ENCODE results near the gene CELSR1.

Gene CELSR1

DNA sequence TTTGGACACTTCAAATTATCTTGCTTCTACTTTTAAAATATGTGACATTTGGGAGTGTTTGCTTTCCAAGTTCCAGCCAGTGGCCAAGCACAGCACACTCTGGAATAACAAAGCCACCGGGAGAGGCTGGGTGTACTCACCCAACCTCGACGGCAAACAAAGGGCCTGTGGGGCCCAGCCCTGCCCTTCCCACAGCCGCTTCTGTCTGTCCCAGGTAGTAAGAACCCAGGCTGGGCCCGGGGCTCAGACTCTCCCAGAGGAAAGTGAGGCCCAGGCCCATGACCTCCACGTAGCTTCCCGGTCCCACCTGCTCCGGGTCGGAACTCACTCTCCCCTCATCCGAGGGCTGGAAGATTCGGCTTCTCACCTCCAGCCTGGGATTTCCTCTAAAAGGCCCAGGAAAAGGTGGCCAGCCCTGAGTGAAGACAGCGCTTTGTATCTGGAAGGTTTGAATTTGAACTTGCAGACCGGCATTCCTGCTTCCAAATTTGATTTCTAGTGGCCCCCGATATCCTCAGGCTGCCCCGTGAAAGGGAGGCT lies 93.5 kb downstream of the CELSR1 start:
- no peak overlapping the region for H3K27ac Mint-ChIP-seq
- H3K27me3 Mint-ChIP-seq = no peaks in the 10 kb centered on the region
- H3K4me1 Mint-ChIP-seq = no peaks in the 10 kb centered on the region
- no peak overlapping the region for H3K4me3 Mint-ChIP-seq
- H3K9me3 Mint-ChIP-seq = no peaks in the 10 kb centered on the region
- ATAC-seq = no peak
- H3K36me3 Mint-ChIP-seq (ENCODE audit: low read depth) = no peaks in the 10 kb centered on the region
- DNase-seq = no peak

DNA sequence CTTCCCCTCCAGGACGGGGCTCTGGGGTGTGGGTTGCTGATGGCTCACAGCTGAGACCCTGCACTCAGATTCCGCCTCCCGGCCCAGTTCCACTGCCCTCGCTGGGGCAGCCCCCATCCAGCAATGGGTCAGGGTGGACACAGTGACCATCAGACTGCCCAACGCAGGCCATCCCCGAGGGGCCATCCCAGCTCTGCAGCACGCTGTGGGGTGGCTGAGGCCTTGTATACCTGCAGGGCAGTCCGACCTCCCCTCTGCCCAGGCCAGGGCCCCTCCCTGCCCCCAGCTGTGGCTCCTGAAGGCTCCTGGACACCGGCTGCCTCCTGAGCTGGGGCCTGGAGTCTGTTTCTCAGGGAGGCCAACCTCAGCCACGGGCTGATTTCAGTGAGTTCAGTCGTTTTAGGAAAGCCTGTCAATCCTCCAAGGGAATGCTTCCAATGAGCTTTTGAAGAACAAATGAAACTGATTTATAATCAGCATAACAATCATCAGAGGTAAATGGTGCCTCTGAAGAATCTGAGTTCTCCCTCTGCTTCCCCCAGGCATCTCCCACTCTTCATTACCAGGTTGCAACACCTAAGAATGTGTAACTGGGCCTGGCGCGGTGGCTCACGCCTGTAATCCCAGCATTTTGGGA lies 95.1 kb downstream of the CELSR1 start:
- H3K4me1 Mint-ChIP-seq = no peaks in the 10 kb centered on the region
- H3K36me3 Mint-ChIP-seq (ENCODE audit: low read depth) = no peaks in the 10 kb centered on the region
- H3K9me3 Mint-ChIP-seq = no peaks in the 10 kb centered on the region
- no peak for DNase-seq
- no peak for ATAC-seq
- no peak overlapping the region for H3K4me3 Mint-ChIP-seq
- H3K27me3 Mint-ChIP-seq = no peaks in the 10 kb centered on the region
- H3K27ac Mint-ChIP-seq = no peak overlapping the region

DNA sequence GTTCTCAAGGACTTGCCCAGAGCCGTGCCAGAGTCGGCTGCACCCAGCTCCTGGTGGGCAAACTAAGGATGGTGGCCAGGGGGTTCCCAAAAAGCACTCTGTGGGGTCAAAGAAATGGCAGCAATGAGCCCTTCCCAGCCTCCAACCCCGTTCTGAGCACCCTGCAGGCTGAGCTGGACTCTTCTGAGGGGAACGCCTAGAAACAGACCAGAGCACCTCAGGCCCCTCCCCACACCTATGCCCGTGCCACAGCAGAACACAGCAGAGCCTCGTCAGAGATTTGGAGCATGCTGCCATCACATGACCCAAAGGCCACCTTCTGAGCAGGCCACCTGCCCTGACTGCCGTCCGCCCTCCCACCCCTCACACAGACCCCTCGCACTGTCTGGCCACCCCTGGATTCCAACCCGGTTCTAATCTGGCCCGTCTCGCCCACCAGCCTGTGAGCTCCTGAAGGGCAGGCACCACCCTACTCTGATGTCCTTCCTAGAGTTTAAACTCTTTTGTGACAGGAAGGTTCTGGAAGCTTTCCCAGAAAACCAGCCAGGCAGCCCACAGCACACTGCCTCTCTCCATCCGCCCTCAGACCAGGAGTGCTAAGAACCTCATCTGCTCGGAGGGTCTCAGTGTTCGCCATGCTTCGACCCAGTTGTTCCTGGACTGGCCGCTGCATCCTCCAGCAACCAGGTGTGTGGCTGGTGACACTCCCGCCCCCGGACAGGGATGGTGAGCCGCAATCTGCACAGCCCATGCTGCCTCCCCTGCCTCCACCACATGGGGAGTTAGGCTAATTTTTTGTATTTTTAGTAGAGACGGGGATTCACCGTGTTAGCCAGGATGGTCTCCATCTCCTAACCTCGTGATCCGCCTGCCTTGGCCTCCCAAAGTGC lies 97.6 kb downstream of the CELSR1 start:
- Mint-ChIP-seq H3K4me1 (no peaks in the 10 kb centered on the region), H3K27ac (no peak overlapping the region), H3K4me3 (no peak overlapping the region), H3K9me3 (no peaks in the 10 kb centered on the region), H3K36me3 (ENCODE audit: low read depth) (no peaks in the 10 kb centered on the region), H3K27me3 (no peaks in the 10 kb centered on the region)
- no peak for DNase-seq
- ATAC-seq = no peak

DNA sequence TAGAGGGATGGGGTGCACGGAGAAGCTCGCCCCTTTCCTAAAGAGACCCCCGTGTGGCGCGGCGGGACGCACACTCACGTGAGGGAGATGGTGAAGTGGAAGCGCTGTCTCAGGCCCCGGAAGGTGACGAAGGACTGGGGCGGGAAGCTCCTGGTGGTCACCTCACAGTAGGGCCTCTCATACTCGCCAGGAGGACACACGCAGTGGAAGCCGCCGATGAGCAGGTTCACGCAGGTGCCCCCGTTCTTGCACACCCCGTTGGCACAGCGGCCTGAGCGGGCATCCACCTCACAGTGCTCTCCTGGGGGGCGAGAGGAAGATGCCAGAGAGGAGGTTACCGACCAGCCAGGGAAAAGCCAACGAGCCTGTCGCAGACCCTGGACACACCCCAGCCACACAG lies 98.3 kb downstream of the CELSR1 start:
- Mint-ChIP-seq H3K4me3 (no peak overlapping the region), H3K36me3 (ENCODE audit: low read depth) (no peaks in the 10 kb centered on the region), H3K27ac (no peak overlapping the region), H3K27me3 (no peaks in the 10 kb centered on the region), H3K4me1 (no peaks in the 10 kb centered on the region), H3K9me3 (no peaks in the 10 kb centered on the region)
- DNase-seq (no peak), ATAC-seq (no peak)

DNA sequence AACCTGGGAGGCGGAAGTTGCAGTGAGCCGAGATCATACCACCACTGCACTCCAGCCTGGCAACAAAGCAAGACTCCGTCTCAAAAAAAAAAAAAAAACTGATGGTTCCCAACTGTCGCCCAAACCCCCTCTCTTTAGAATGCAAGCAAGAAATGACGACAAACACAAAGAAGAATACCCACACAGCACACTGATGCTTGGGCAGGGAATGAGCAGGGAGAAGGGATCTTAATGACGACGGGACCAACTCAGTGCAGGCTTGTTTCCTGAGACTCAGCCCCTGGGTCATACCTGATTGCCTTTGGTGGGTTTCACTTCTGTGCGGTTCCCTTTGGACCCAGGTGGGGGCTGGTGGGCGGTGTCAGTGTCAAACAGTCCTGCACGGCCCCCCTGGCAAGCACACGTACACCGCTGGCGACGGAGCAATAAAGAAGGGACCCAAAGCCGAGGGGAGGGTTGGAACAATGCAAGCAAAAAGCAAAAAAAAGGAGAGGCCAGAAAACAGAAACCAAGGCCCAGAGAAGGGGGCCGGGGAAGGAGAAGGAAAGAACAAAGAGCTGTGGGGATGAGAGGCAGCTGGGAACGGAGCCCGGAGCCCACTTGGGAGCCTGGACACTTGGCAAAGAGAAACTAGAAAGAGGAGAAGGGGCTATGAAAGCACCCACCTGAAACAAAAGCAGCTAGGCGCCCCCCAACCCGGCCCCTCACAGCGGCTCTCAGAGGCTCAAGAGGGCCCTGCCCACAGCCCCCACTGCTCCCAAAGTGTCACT lies 99.6 kb downstream of the CELSR1 start:
- H3K4me3 Mint-ChIP-seq = no peak overlapping the region
- no peaks in the 10 kb centered on the region for H3K27me3 Mint-ChIP-seq
- no peaks in the 10 kb centered on the region for H3K36me3 Mint-ChIP-seq (ENCODE audit: low read depth)
- peaks cover 3% of the 10 kb centered on the region for H3K4me1 Mint-ChIP-seq
- DNase-seq (no peak), ATAC-seq (no peak)
- H3K27ac Mint-ChIP-seq = no peak overlapping the region
- no peaks in the 10 kb centered on the region for H3K9me3 Mint-ChIP-seq

DNA sequence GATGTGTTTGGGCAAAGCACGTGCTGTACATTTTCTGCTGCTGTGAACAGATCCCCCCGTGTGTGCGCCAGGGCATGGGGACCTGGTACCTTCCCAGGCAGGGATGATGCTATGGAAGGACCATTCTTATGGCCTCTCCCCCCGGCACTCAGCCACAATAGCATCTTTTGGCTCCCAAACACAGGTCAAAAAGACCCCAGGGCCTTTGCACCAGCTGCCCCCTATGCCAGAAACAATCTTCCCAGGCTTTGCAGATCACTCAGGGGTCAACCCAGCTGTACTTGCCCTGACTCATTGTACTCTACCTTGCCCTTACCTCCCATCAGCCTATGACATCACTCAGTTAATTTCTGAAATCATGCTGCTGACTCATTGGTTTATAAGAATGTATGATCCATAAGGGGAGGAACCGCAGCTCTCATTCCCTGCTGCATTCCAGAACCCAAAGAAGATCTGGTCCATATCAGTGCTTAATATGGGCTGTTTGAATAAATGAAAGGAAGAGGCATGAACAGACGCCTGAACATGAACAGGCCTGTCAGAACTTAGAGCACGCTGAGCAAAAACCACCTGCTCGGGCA lies 100.7 kb downstream of the CELSR1 start:
- peaks cover 13% of the 10 kb centered on the region for H3K4me1 Mint-ChIP-seq
- no peak overlapping the region for H3K4me3 Mint-ChIP-seq
- ATAC-seq (no peak), DNase-seq (no peak)
- H3K27ac Mint-ChIP-seq = no peak overlapping the region
- H3K9me3 Mint-ChIP-seq = no peaks in the 10 kb centered on the region
- H3K36me3 Mint-ChIP-seq (ENCODE audit: low read depth) = no peaks in the 10 kb centered on the region
- H3K27me3 Mint-ChIP-seq = no peaks in the 10 kb centered on the region

DNA sequence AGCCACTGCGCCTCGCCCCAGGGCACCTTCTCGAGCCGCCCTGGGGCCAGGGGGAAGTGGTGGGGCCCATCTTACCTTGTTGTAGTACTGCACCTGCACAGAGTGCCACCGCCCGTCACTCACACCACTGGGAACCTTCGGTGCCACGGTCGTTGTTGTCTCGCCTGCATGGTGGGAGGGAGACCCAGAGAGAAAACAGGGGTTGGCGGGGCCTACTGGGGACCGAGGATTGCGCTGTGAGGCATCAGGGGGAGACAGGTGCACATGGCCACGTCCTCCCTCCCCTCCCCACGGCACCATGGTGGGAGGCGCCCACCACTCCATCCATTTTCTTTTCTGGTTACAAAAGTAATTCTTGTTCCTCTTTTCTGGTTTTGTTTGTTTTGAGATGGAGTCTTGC lies 104.1 kb downstream of the CELSR1 start:
- ATAC-seq (no peak), DNase-seq (no peak)
- Mint-ChIP-seq H3K27me3 (no peaks in the 10 kb centered on the region), H3K27ac (peak overlapping the region; percentile 60), H3K4me3 (peak overlapping the region; percentile 26), H3K9me3 (no peaks in the 10 kb centered on the region), H3K4me1 (peaks cover 14% of the 10 kb centered on the region), H3K36me3 (ENCODE audit: low read depth) (no peaks in the 10 kb centered on the region)

DNA sequence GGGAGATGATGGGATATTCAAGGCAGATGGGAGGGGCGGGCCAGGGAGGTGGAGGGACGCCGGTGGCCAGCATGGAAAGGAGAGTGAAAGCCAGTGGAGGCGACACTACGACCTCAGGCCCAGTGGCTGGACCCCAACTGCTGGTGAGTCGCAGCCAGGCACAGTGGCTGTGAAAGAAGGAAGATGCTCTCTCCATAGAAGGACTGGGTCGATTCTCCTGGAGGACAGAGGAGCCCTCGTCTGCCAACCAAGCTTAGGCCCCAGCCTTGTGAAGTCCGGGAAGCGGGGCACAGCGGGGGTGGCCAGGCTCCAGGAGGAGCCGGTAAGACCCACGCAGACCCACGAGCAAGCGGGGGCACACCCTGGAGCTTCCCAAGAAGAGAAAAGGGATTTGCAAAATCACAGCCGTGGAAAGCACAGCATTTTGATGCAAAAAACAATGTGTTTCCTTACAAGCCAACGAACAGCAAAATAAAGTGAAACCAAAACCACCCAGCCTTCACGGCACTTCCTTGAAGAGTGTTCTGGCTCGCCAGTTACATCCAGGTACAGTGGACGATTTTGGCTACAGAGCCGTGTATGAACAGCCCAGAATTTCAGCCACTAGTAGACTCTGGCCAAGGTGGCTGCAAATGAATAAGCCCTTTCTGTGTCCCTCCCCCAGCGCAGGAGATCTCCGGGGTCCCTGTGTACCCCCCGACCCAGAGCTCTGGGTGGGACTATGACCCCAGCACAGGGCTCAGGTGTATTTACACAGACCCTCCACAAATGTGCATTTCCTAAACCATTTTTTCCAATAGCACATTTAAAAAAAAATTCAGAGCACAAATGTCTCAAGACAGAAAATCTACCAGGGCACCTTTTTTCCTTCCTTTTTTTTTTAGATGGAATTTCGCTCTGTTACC lies 105.0 kb downstream of the CELSR1 start:
- peak overlapping the region; percentile 77 for H3K4me3 Mint-ChIP-seq
- H3K36me3 Mint-ChIP-seq (ENCODE audit: low read depth) = no peaks in the 10 kb centered on the region
- no peaks in the 10 kb centered on the region for H3K9me3 Mint-ChIP-seq
- H3K27ac Mint-ChIP-seq = peak overlapping the region; percentile 86
- DNase-seq = peak; percentile 23
- peak; percentile 52 for ATAC-seq
- no peaks in the 10 kb centered on the region for H3K27me3 Mint-ChIP-seq
- peaks cover 14% of the 10 kb centered on the region for H3K4me1 Mint-ChIP-seq

DNA sequence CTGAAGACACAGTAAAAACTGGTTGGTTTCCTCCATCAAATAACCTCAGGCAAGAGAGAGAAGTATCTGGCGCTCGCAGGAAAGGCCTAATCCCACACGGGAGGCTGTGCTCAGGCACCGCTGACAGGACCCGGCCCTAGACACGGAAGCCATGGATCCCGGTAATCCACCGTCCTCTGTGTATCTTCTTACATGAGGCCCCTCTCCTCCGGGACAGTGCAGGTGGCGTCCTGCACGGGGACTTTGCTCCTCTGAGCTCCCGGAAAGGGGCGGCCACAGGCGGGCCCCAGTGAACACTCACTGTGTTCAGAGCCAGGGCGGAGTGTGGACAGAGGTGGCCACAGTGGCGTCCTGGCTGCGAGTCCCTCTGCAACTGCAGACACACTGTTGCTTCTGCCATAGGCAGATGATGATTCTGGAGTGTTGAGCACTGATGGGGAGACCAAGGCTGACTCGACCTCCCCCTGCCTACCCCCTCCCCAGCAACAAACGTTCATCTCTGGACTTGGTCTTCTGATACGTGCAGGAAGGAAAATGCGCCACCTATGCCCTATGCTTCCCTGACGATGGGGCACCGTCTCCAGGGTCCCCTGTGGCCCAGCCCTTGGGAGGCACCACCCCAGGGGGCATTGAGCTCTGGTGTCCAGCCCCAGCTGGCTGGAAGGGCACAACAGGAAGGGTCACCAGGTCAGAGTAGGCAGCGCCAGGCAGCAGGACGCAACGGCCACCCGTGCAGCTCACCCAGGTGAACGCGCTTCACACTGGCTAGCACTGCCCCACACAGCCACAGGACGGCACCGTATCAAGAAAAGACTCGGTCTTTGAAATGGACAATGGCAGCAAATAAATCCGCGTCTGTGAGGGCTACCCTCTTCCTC lies 106.2 kb downstream of the CELSR1 start:
- no peaks in the 10 kb centered on the region for H3K36me3 Mint-ChIP-seq (ENCODE audit: low read depth)
- ATAC-seq = no peak
- H3K4me1 Mint-ChIP-seq = peaks cover 15% of the 10 kb centered on the region
- H3K4me3 Mint-ChIP-seq = no peak overlapping the region
- H3K27ac Mint-ChIP-seq = no peak overlapping the region
- H3K27me3 Mint-ChIP-seq = no peaks in the 10 kb centered on the region
- H3K9me3 Mint-ChIP-seq = no peaks in the 10 kb centered on the region
- DNase-seq = no peak

DNA sequence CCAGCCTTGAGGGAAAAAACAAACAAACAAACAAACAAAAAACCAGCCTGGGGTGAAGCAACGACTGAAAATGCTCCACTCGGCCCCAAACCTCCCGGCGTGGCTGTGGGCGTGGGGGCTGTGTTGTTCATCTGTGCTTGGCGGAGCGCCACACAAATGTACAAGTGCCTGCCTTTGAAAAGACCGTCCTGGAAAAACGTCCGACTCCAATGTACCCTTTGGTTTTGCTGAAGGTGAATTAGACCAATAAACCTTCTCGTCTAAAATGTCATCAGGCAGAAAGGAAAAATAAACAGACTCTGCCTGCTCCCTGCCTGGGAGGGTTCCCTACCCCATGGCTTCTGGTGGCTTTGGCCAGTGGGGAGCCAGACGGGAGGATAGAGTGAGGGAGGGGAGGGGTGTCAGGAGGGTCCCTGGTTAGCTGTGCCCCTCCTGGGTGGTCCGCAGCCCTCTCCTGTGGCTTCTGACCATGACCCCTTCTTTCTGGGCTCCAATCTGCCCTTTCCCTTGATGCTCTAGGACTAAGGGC lies 108.0 kb downstream of the CELSR1 start:
- Mint-ChIP-seq H3K27ac (no peak overlapping the region), H3K9me3 (no peaks in the 10 kb centered on the region), H3K4me3 (no peak overlapping the region), H3K4me1 (peaks cover 21% of the 10 kb centered on the region), H3K36me3 (ENCODE audit: low read depth) (no peaks in the 10 kb centered on the region), H3K27me3 (no peaks in the 10 kb centered on the region)
- no peak for DNase-seq
- ATAC-seq = no peak

DNA sequence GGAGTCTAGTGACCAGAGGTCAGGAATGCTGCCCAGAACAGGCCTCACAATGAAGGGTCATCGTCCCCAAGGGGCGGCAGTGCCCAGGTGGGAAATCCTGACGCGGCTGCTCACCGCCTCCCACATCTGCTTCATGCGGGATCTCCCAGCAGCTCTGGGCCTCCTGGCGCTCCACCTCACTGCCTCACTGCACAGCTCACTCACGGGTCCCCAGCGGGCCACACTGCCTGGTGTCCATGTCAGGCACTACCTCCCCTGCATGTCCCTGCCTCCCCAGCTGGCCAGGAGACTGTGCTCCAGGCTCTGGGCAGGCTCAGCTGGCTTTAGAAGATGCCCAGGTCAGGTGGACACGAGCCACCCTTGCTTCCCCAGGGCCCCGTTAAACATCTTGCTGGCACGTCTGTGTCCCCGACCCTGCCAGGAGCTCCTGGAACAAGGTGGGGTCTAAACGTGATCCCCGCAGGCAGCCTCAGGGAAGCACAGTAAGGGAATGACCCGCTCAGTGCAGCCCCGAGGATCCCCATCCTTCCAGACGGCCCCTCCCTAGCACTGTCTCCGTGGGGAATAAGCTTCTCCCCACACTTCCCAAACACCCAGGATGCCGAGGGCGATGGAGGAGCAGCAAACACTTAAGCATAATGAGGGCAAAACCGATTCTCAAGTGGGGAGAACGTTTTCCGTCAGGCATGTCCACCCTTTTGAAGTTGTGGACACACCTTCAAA lies 108.7 kb downstream of the CELSR1 start:
- Mint-ChIP-seq H3K4me3 (no peak overlapping the region), H3K27ac (no peak overlapping the region), H3K9me3 (no peaks in the 10 kb centered on the region), H3K4me1 (peaks cover 18% of the 10 kb centered on the region), H3K27me3 (no peaks in the 10 kb centered on the region), H3K36me3 (ENCODE audit: low read depth) (no peaks in the 10 kb centered on the region)
- ATAC-seq (no peak), DNase-seq (no peak)

DNA sequence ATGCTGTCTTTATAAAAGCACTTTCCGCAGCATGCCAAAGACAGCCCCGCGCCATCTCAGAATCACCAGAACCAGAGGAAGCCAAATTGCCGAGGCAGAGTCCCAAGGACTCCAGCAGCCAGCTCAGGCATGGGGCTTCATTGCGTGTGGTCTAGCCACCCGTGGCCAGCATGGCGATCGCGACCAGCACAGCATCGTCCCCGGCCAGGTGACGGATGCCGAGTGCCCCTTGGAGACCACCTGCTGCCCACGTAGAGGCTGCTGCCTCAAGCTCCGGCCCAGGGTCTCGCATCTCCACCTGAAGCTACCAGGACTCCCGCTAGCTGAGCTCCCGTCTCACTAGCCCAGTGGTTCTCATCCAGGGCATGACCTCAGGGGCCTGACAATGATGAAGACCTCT lies 109.2 kb downstream of the CELSR1 start:
- H3K9me3 Mint-ChIP-seq = no peaks in the 10 kb centered on the region
- DNase-seq (no peak), ATAC-seq (no peak)
- no peak overlapping the region for H3K4me3 Mint-ChIP-seq
- H3K4me1 Mint-ChIP-seq = peaks cover 18% of the 10 kb centered on the region
- no peaks in the 10 kb centered on the region for H3K36me3 Mint-ChIP-seq (ENCODE audit: low read depth)
- H3K27me3 Mint-ChIP-seq = no peaks in the 10 kb centered on the region
- no peak overlapping the region for H3K27ac Mint-ChIP-seq

Measured in activated naive CD8-positive, alpha-beta T cell treated with anti-CD3 and anti-CD28 coated beads, Interleukin-2, amount 50 U/mL, for 24 hours (primary cell).